Measurements from ENCODE around the gene TMEM184C.

Gene TMEM184C

GRCh38 chr4:147599769-147600168 is 17.4 kb upstream of the TMEM184C start:
- DNase-seq (ENCODE audit: low spot score), result no peak

DNA sequence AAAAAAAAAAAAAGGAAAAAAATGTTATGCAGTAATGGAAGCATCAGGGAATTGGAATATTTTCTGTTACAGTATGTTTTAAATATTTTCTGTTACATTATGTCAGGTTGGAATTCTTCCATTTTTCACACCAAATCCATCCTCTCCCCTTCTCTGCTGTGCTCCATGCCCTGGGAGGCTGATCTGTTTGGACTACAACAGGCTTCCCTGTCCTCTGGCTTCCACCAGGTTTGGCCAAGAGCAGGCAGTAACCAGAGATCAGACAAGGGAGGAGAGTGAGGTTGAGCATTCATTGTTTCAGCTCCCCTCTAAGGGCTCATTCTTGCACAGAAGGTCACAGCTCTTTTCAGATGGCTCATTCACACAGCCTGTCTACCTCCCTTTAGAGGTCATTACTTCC is 11.7 kb upstream of the TMEM184C start:
- no peak for DNase-seq (ENCODE audit: low spot score)

DNA sequence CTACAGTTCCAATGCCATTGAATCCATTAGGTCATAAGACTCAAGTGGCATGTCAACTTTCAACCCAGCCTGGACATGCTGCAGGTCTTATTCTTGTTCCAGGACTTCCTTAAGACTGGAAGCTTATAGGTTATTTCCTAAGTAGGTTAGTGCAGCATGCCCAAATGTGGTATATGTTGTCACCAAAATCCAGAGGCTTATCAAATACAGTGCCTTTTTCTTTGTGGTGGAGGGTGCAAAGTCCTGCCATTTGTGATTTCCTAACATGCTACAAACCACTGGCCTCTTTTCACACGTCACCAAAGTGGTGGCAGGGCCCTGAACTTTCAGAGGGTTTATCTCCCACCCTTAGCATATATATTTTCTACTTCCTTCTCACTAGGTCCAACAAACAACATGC is 9.7 kb upstream of the TMEM184C start:
- no peak for DNase-seq (ENCODE audit: low spot score)

DNA sequence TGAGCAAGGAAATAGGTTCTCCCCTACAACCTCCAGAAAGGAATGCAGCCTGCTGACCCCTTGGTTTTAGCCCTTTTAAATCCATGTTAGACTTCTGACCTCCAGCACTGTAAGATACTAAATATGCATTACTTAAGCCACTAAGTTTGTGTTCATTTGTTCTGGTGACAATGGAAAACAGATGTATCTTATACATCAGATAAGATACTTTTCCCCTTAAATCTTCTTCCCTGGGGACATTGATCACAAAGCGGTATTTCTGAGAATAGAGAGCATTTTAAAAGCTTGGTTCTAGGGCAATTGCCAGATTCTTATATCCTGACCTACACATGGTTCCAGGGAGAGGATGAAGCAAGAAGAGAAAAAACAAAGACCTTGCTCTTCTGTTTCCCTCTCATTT is 6.5 kb upstream of the TMEM184C start:
- no peak for DNase-seq (ENCODE audit: low spot score)

DNA sequence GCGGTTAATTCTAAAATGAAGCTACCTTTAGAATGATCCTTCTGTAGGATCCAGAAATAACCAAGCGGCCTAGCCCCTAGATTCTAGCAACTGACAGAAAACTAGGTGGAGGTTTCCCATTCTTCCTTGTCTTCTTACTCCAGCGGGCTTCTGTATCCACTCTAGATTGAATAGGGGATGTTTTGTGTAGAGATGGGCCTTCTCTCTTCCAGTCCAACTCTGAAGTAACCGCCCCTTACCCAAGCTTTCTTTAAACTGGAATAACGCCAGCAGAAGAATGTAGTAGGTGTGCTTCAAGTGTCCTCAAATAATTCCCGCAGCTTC is 386 bp upstream of the TMEM184C start:
- no peak for DNase-seq (ENCODE audit: low spot score)

DNA sequence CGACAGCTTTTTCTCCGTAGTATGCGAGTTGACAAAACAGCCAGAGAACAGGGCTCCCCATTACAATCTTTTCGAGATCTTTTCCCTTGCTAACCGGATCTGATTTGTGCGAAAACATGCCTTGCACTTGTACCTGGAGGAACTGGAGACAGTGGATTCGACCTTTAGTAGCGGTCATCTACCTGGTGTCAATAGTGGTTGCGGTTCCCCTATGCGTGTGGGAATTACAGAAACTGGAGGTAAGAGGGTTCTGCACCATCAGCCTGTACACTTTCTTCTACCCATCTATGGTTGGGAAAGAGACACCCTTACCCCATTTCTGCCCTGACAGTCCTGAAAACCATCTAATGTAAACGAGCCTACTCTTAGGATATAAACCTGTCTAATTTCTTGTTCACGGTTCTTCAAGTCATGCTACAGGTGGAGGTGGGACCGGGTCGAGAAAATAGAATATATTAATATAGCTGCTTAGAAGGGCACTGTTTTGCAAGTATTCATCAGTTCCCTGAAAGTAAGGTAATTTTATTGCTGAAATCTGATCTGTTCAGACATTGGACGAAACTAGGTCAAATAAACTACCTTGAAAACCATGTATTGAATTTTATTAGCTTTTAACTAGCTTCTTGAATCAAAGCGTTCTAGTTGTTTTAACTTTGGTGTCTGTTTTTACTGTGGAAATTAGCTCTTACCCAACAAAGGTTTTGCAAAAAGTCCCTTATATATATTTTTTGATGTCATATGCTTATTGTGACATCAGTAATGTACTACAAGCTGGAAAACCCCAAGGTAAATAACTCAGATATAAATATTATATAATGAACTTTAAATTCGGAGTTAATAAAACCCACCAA is 869 bp downstream of the TMEM184C start:
- no peak for DNase-seq (ENCODE audit: low spot score)

- no peak for DNase-seq (ENCODE audit: low spot score)
Observed at GRCh38 chr4:147620315-147620714, 3.1 kb downstream of the TMEM184C start.

- DNase-seq (ENCODE audit: low spot score), result no peak
Observed at GRCh38 chr4:147625733-147626132, 8.5 kb downstream of the TMEM184C start.

DNA sequence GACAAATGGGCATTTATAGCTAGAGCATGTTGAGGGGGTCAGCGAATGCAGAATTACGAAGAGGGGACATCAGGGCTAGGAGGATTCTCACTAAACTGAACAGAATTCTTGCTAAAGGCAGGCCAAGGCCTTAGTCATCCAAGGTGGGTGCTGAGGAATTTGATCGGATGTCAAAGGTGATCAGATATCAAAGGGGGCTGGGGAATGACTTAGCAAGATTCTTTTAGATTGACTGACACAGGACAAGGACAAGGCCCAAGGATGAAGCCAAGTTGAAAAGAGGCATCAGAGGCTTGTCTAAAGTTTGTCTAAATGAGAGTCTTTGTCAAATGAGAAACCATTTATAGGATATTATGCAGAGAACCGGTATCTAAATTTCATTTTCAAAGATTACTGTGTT is 9.7 kb downstream of the TMEM184C start:
- no peak for DNase-seq (ENCODE audit: low spot score)

- DNase-seq (ENCODE audit: low spot score), result no peak
Observed at GRCh38 chr4:147628415-147628814, 11.2 kb downstream of the TMEM184C start.

GRCh38 chr4:147629783-147630730 is 12.9 kb downstream of the TMEM184C start:
- no peak for DNase-seq (ENCODE audit: low spot score)

DNA sequence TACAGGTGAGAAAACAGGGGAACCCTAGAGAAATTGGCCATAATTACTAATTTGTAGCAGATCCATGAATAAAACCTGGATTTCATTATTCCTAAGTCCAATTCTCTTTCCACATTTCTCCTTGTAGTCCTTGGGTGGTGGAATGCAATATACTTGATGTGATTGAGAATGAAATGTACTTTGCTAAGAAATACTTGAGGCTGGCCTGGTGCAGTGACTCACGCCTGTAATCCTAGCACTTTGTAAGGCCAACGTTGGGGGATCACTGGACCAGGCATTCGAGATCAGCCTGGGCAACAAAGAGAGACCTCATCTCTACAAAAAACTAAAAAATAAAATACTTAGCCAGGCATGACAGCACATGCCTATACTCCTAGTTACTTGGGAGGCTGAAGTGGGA is 15.9 kb downstream of the TMEM184C start:
- DNase-seq (ENCODE audit: low spot score), result no peak

DNA sequence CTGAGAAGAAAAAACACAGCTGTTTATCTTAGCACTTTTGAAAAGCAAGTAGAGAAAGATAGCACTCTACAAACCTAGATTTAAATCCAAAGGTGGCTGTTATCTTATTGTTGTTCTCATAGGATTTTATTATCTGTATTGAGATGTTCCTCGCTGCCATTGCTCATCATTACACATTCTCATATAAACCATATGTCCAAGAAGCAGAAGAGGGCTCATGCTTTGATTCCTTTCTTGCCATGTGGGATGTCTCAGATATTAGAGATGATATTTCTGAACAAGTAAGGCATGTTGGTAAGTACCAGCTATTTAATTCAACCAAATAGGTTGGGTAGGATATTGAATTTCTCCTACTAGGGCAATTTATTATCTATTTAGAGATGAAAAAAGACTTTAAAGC is 16.4 kb downstream of the TMEM184C start:
- no peak for DNase-seq (ENCODE audit: low spot score)

GRCh38 chr4:147635348-147635747 is 18.2 kb downstream of the TMEM184C start:
- DNase-seq (ENCODE audit: low spot score), result no peak

GRCh38 chr4:147638365-147638764 is 21.2 kb downstream of the TMEM184C start:
- no peak for DNase-seq (ENCODE audit: low spot score)

DNA sequence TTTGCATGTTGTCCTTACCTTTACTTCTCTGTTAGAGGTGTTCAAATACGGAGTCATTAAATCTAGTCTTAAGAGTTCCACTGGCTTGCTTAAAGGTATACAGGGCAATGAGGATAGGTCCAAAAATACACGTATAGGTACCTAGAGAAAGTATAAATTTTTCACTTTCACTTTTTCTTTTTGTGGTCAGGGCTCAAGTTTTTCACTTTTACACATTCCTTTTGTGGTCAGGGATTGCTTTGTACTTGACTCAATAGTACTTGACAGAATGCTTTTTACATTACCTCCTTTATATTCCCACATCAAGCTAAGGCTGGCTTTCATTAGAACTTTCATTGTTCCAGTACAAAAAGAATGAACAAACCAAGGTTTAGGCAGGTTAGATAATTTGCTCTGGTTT is 21.7 kb downstream of the TMEM184C start:
- DNase-seq (ENCODE audit: low spot score), result no peak

DNA sequence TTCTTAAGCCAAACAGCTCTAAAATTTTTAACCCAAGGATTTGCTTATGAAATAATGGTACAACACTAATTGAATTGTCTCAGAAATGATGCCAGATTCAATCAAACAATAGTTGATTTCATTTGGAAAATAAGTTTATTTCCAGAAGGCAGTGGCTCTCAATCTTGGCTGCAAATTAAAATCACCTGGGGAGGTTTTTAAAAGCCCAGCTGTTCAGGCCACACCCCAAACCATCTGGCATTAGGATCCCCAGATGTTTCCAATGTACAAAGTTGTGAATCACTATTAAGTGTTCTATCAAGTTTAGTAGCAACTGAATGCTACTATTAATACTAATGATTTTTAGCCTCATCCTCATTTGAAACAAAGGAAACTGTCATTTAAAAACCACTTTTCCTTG is 22.2 kb downstream of the TMEM184C start:
- no peak for DNase-seq (ENCODE audit: low spot score)

GRCh38 chr4:147640331-147640730 is 23.1 kb downstream of the TMEM184C start:
- DNase-seq (ENCODE audit: low spot score), result no peak

DNA sequence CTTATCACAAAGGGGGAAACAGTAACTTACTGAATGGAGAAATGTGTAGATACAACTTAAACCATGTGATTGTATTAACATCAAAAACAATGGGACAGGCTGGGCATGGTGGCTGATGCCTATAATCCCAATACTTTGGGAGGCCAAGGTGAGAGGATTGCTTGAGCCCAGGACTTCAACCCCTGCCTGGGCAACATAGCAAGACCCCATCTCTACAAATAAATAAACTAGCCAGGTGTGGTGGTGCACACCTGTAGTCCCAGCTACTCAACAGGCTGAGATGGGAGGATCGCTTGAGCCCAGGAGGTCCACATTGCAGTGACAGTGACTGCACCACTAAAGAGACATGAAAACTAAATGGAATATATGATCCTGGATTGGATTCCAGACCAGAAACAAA is 26.4 kb downstream of the TMEM184C start:
- DNase-seq (ENCODE audit: low spot score), result no peak

GRCh38 chr4:147644471-147644870 is 27.3 kb downstream of the TMEM184C start:
- no peak for DNase-seq (ENCODE audit: low spot score)

DNA sequence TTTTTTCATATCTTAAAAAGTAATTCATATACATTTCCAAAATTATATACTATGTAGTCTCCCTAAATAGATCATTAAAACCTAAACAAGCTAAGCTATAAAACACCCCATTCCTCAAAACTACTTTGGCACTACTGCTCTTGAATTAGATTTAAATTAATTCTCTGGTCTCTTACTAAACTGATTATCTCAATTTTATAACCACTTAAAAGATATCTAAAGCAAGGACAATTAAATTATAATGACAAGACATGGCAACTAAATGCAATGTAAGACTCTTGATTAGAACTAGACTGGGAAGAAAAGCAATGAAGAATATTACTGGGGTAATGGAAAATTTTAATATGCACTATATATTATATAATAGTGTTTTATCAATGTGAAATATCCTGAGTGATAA is 27.9 kb downstream of the TMEM184C start:
- no peak for DNase-seq (ENCODE audit: low spot score)

DNA sequence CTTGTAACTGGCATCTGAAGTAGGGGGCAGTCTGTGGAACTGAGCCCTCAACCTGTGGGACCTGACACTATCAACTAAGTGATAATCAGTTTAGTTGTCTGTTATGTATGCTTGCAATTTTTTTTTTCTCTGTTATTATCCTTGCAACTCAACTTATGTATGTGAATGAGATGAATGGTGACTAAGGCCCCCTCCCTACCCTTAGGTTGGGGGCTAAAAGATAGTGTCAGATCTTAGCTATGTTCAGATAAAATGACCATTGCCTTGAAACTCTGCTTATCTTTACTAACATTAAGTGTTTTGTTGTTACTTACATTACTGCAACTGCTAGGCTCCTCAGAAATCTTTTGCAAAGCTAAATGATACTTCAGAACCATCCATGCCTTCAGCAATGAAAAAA is 31.5 kb downstream of the TMEM184C start:
- no peak for DNase-seq (ENCODE audit: low spot score)

DNA sequence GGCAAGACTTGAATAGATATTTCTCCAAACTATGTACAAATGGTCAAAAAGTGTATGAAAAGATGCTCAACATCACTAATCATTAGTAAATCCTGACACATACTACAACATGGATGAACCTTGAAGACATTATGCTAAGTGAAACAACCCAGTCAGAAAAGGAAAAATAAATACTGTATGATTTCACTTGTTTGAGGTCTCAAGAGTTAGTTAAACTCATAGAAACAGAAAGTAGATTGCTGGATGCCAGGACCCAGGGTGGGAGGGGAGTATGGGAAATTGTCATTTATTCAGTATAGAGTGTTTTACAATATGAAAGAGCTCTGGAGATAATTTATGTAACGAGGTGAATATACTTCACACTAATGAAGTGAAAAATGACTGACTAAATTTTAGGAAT is 34.4 kb downstream of the TMEM184C start:
- DNase-seq (ENCODE audit: low spot score), result no peak
